BE2C (cell line): ENCODE data around the gene ADAMTSL1.

Source experiments
- DNase-seq: peaks from one replicate; pipeline ENCODE4 v3.0.0-alpha.2; 2020
- H3K27me3 ChIP-seq: fragments of 250-450 bp; sonication (Bioruptor Pico); 2 replicates; pipeline ENCODE4 v1.5.1; 2020; ENCODE audit warnings: mild to moderate bottlenecking
- H3K36me3 ChIP-seq: fragments of 250-450 bp; sonication (Bioruptor Pico); 2 replicates; pipeline ENCODE4 v1.5.1; 2020; ENCODE audit warnings: mild to moderate bottlenecking
- H3K4me1 ChIP-seq: fragments of 250-450 bp; sonication (Bioruptor Pico); 2 replicates; pipeline ENCODE4 v1.5.1; 2020
- H3K4me3 ChIP-seq: 2 replicates; pipeline ENCODE4 v1.5.1; 2011; ENCODE audit warnings: low read depth, low read length
- H3K9me3 ChIP-seq: fragments of 250-450 bp; sonication (Bioruptor Pico); 2 replicates; pipeline ENCODE4 v1.5.1; 2020
- TF ChIP-seq, protein P1 (sequence below): IDR thresholded peaks from 2 replicates; pipeline ENCODE4 v1.5.1; 2012; ENCODE audit warnings: mild to moderate bottlenecking, low read depth, low read length

Gene ADAMTSL1

GRCh38 chr9:18776836-18777820 is 303.2 kb downstream of the ADAMTSL1 start:
- no peak overlapping the region for H3K4me3 ChIP-seq
- H3K9me3 ChIP-seq = no peaks in the 10 kb centered on the region
- H3K4me1 ChIP-seq = no peaks in the 10 kb centered on the region
- TF ChIP-seq, protein P1, sequence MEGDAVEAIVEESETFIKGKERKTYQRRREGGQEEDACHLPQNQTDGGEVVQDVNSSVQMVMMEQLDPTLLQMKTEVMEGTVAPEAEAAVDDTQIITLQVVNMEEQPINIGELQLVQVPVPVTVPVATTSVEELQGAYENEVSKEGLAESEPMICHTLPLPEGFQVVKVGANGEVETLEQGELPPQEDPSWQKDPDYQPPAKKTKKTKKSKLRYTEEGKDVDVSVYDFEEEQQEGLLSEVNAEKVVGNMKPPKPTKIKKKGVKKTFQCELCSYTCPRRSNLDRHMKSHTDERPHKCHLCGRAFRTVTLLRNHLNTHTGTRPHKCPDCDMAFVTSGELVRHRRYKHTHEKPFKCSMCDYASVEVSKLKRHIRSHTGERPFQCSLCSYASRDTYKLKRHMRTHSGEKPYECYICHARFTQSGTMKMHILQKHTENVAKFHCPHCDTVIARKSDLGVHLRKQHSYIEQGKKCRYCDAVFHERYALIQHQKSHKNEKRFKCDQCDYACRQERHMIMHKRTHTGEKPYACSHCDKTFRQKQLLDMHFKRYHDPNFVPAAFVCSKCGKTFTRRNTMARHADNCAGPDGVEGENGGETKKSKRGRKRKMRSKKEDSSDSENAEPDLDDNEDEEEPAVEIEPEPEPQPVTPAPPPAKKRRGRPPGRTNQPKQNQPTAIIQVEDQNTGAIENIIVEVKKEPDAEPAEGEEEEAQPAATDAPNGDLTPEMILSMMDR = no peak
- no peaks in the 10 kb centered on the region for H3K36me3 ChIP-seq
- H3K27me3 ChIP-seq = no peaks in the 10 kb centered on the region
- no peak for DNase-seq

- H3K27me3 ChIP-seq = no peaks in the 10 kb centered on the region; the same call in none of the 2 replicates
- no peaks in the 10 kb centered on the region for H3K4me1 ChIP-seq
- H3K4me3 ChIP-seq = no peak overlapping the region
- no peaks in the 10 kb centered on the region for H3K36me3 ChIP-seq
- DNase-seq = no peak
- TF ChIP-seq, protein P1 = no peak
- H3K9me3 ChIP-seq = no peaks in the 10 kb centered on the region
Measured at GRCh38 chr9:18778147-18778546, 304.2 kb downstream of the ADAMTSL1 start.

DNA sequence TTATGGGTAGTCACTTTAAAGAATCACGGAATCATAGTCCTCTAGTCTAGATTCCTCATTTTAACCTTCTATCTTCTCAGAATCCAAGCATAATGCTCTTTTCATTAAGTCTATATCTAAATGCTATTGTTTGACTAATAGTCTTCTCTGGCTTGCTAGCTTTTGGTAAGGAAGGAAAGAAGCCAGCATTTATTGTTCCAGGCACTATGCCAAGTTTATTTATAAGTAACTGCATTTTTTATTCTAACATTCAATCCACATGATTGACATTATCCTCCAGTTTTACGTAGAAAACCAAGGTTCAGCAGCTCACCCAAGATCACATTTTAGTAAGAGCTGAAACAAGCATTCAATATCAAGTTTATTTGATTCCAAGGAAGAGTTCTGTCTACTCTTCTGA is 304.9 kb downstream of the ADAMTSL1 start:
- Histone ChIP-seq H3K36me3 (no peaks in the 10 kb centered on the region), H3K27me3 (no peaks in the 10 kb centered on the region; the same call in none of the 2 replicates), H3K9me3 (no peaks in the 10 kb centered on the region), H3K4me1 (no peaks in the 10 kb centered on the region), H3K4me3 (no peak overlapping the region)
- TF ChIP-seq, protein P1 = no peak
- DNase-seq = no peak

GRCh38 chr9:18783909-18784308 is 310.0 kb downstream of the ADAMTSL1 start:
- Histone ChIP-seq H3K4me3 (no peak overlapping the region), H3K9me3 (no peaks in the 10 kb centered on the region), H3K27me3 (no peaks in the 10 kb centered on the region; the same call in none of the 2 replicates), H3K4me1 (no peaks in the 10 kb centered on the region), H3K36me3 (no peaks in the 10 kb centered on the region)
- TF ChIP-seq, protein P1 = no peak
- DNase-seq = no peak

DNA sequence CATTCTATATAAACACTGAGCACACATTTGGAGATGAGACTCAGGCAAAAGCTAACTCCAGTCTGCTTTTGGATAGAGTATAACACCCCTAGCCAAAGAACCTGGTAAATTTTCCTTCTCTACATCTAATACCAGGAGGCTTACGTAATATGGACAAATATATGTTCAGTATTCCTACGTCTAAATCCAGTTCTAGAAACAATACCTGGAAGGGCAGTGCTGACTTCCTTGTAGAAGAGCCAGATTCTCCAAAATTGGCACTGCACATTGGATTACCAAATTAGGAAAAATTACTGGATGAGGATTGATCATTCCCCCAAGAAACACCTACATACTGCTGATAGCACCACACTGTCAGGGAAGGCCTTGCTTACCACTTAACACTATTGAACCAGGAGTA is 311.7 kb downstream of the ADAMTSL1 start:
- TF ChIP-seq, protein P1 = no peak
- H3K9me3 ChIP-seq = no peaks in the 10 kb centered on the region
- no peak for DNase-seq
- no peaks in the 10 kb centered on the region for H3K36me3 ChIP-seq
- H3K4me3 ChIP-seq = no peak overlapping the region
- H3K4me1 ChIP-seq = no peaks in the 10 kb centered on the region
- H3K27me3 ChIP-seq = no peaks in the 10 kb centered on the region; the same call in none of the 2 replicates

- TF ChIP-seq, protein P1 = no peak
- no peaks in the 10 kb centered on the region for H3K4me1 ChIP-seq
- H3K27me3 ChIP-seq = no peaks in the 10 kb centered on the region; the same call in none of the 2 replicates
- H3K9me3 ChIP-seq = no peaks in the 10 kb centered on the region
- no peaks in the 10 kb centered on the region for H3K36me3 ChIP-seq
- H3K4me3 ChIP-seq = no peak overlapping the region
- DNase-seq = no peak
Measured at GRCh38 chr9:18786196-18786595, 312.2 kb downstream of the ADAMTSL1 start.
